H9 (cell line): ENCODE data around the gene MFGE8. TPM values are rescaled to one million over a fixed set of nuclear protein-coding genes. Genes with fewer than 3 reads are reported as not detected.

Experiments
- DNase-seq: peaks from one replicate; pipeline ENCODE4 v3.0.0-alpha.2; 2017
- H2AFZ ChIP-seq: one replicate; pipeline ENCODE4 v1.6.1; 2013; ENCODE audit warnings: mild to moderate bottlenecking, low read length, control low read depth, moderate library complexity
- H2AK5ac ChIP-seq: 2 replicates; pipeline ENCODE4 v1.6.1; 2013; ENCODE audit warnings: low read length, control low read depth, mixed read lengths; ENCODE audit not compliant: insufficient read length
- H2BK120ac ChIP-seq: one replicate; pipeline ENCODE4 v1.6.1; 2013; ENCODE audit warnings: low read depth, mild to moderate bottlenecking, low read length, control low read depth, inconsistent platforms; ENCODE audit not compliant: poor library complexity, severe bottlenecking
- H2BK12ac ChIP-seq: 2 replicates; pipeline ENCODE4 v1.6.1; 2013; ENCODE audit warnings: low read length, control low read depth, mixed read lengths, low read depth; ENCODE audit not compliant: insufficient read length
- H2BK15ac ChIP-seq: 2 replicates; pipeline ENCODE4 v1.6.1; 2013; ENCODE audit warnings: low read depth, low read length, control low read depth
- H2BK20ac ChIP-seq: one replicate; pipeline ENCODE4 v1.6.1; 2013; ENCODE audit warnings: low read depth, mild to moderate bottlenecking, low read length, control low read depth, inconsistent platforms; ENCODE audit not compliant: poor library complexity, severe bottlenecking
- H2BK5ac ChIP-seq: 2 replicates; pipeline ENCODE4 v1.6.1; 2013; ENCODE audit warnings: low read length, control low read depth, mixed read lengths; ENCODE audit not compliant: insufficient read length
- H3K14ac ChIP-seq: 2 replicates; pipeline ENCODE4 v1.6.1; 2013; ENCODE audit warnings: low read length, control low read depth; ENCODE audit not compliant: insufficient read depth
- H3K18ac ChIP-seq: 2 replicates; pipeline ENCODE4 v1.6.1; 2013; ENCODE audit warnings: low read depth, mild to moderate bottlenecking, mixed read lengths, low read length, control low read depth; ENCODE audit not compliant: insufficient read length
- H3K23ac ChIP-seq: 2 replicates; pipeline ENCODE4 v1.6.1; 2013; ENCODE audit warnings: low read length, control low read depth, mixed read lengths, low read depth; ENCODE audit not compliant: insufficient read length
- H3K23me2 ChIP-seq: 2 replicates; pipeline ENCODE4 v1.6.1; 2013; ENCODE audit warnings: low read depth, mild to moderate bottlenecking, mixed read lengths, low read length, control low read depth; ENCODE audit not compliant: insufficient read length, poor library complexity, severe bottlenecking
- H3K27ac ChIP-seq: 2 replicates; pipeline ENCODE4 v1.5.1; 2013; ENCODE audit warnings: low read length, control low read depth, mixed read lengths, low read depth; ENCODE audit not compliant: insufficient read length
- H3K27me3 ChIP-seq: 2 replicates; pipeline ENCODE4 v1.6.1; 2013; ENCODE audit warnings: low read length, control low read depth, inconsistent platforms; ENCODE audit not compliant: insufficient read depth
- H3K4ac ChIP-seq: 2 replicates; pipeline ENCODE4 v1.6.1; 2013; ENCODE audit warnings: low read depth, mild to moderate bottlenecking, control low read depth, inconsistent platforms, low read length, moderate library complexity
- H3K4me1 ChIP-seq: 2 replicates; pipeline ENCODE4 v1.6.1; 2013; ENCODE audit warnings: low read length, control low read depth, inconsistent platforms; ENCODE audit not compliant: insufficient read depth
- H3K4me2 ChIP-seq: 2 replicates; pipeline ENCODE4 v1.6.1; 2013; ENCODE audit warnings: low read length, control low read depth, mixed read lengths; ENCODE audit not compliant: insufficient read length, insufficient read depth
- H3K56ac ChIP-seq: 2 replicates; pipeline ENCODE4 v1.6.1; 2013; ENCODE audit warnings: low read depth, mild to moderate bottlenecking, mixed read lengths, low read length, control low read depth; ENCODE audit not compliant: insufficient read length
- H3K79me1 ChIP-seq: 2 replicates; pipeline ENCODE4 v1.6.1; 2013; ENCODE audit warnings: low read depth, mild to moderate bottlenecking, moderate library complexity, low read length, control low read depth, inconsistent platforms; ENCODE audit not compliant: insufficient read depth, poor library complexity, severe bottlenecking
- H3K79me2 ChIP-seq: 2 replicates; pipeline ENCODE4 v1.6.1; 2013; ENCODE audit warnings: low read length, control low read depth, inconsistent platforms; ENCODE audit not compliant: insufficient read depth
- H3K9ac ChIP-seq: 2 replicates; pipeline ENCODE4 v1.6.1; 2013; ENCODE audit warnings: low read length, control low read depth, mixed read lengths; ENCODE audit not compliant: insufficient read length; ENCODE audit errors: extremely low read depth
- H3K9me3 ChIP-seq: one replicate; pipeline ENCODE4 v1.6.1; 2013; ENCODE audit warnings: low read depth, low read length, inconsistent platforms; ENCODE audit not compliant: control insufficient read depth
- H3T11ph ChIP-seq: one replicate; pipeline ENCODE4 v1.6.1; 2013; ENCODE audit warnings: mild to moderate bottlenecking, low read length, control low read depth, inconsistent platforms
- H4K20me1 ChIP-seq: one replicate; pipeline ENCODE4 v1.6.1; 2013; ENCODE audit not compliant: control insufficient read depth, insufficient read length, insufficient read depth
- H4K5ac ChIP-seq: 2 replicates; pipeline ENCODE4 v1.6.1; 2013; ENCODE audit warnings: low read depth, mild to moderate bottlenecking, mixed read lengths, low read length, control low read depth; ENCODE audit not compliant: insufficient read length
- H4K8ac ChIP-seq: replicated peaks from 2 replicates; pipeline ENCODE4 v1.6.1; 2013; ENCODE audit warnings: low read length, control low read depth, mixed read lengths, low read depth; ENCODE audit not compliant: insufficient read length
- H4K91ac ChIP-seq: 2 replicates; pipeline ENCODE4 v1.6.1; 2013; ENCODE audit warnings: low read depth, mild to moderate bottlenecking, moderate library complexity, mixed read lengths, low read length, control low read depth; ENCODE audit not compliant: insufficient read length
- H3K27ac Mint-ChIP-seq, 3 experiments: 2 replicates in 2 of 3; 3 replicates in 1 of 3; pipeline ENCODE4 v1.8.0; 2020 to 2021; ENCODE audit warnings: mixed read lengths in 3 of 3, mild to moderate bottlenecking in 1 of 3, moderate library complexity in 1 of 3
- H3K27me3 Mint-ChIP-seq: 2 replicates; pipeline ENCODE4 v1.8.0; 2021; ENCODE audit warnings: low read depth, mild to moderate bottlenecking, moderate library complexity, mixed read lengths
- H3K36me3 Mint-ChIP-seq, 3 experiments: 2 replicates in 2 of 3; 3 replicates in 1 of 3; pipeline ENCODE4 v1.8.0; 2020 to 2021; ENCODE audit warnings: low read depth in 3 of 3, mixed read lengths in 3 of 3; ENCODE audit not compliant: insufficient read depth in 1 of 3
- H3K4me1 Mint-ChIP-seq, 2 experiments: 2 replicates each; pipeline ENCODE4 v1.8.0; 2020; ENCODE audit warnings: mixed read lengths in 2 of 2
- H3K4me3 Mint-ChIP-seq, 2 experiments: 2 replicates in 1 of 2; 3 replicates in 1 of 2; pipeline ENCODE4 v1.8.0; 2020 to 2021; ENCODE audit warnings: mild to moderate bottlenecking in 2 of 2, mixed read lengths in 2 of 2, moderate library complexity in 1 of 2
- H3K9me3 Mint-ChIP-seq, 2 experiments: 2 replicates in 1 of 2; 3 replicates in 1 of 2; pipeline ENCODE4 v1.8.0; 2020; ENCODE audit warnings: mild to moderate bottlenecking in 2 of 2, mixed read lengths in 2 of 2, moderate library complexity in 1 of 2
- WGBS: extraction: QIAGEN DNeasy Blood & Tissue Kit; methylation state at CpG from one replicate; pipeline ENCODE4 v1.1.7; 2013; ENCODE audit warnings: missing lambda C conversion rate, low lambda C conversion rate, mixed read lengths; ENCODE audit not compliant: insufficient read length; ENCODE audit errors: extremely low coverage; 5-methylcytosine and 5-hydroxymethylcytosine counted together
- total RNA-seq: library from RNA; stranded (reverse); gene quantifications from 2 replicates; pipeline ENCODE4 v1.2.1, GENCODE V29; 2021
- TF ChIP-seq, protein P1 (sequence below): fragments of 200-600 bp; sonication (generic); conservative IDR thresholded peaks from 3 replicates; pipeline ENCODE4 v1.8.0; 2021; ENCODE audit warnings: antibody characterized with exemption, mild to moderate bottlenecking

MFGE8 gene
- total RNA-seq, 1 experiment from 2014 or later = 653 TPM

DNA sequence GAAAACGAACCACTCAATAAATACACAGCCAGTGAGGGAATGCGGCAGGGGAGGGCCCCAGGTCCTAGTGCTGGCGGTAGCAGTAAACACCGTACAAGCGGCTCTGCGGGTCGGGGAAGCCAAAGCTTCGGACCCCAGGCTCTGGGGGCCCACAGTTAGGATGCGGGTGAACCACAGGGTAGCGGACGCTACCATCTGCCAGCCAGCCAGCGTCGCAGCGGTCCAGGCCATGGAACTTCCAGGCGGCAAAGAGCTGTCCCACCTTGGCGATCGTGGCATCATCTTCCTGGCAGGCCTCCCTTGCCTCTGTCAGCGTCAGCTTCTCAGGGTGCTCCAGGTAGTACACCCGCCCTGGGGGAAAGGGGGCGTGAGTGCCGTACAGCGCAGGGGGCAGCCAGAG lies 35.3 kb downstream of the MFGE8 start:
- Histone ChIP-seq H3K18ac (no peak overlapping the region), H2BK120ac (no peak overlapping the region), H3K9ac (no peak overlapping the region), H3T11ph (no peak overlapping the region), H4K20me1 (peaks cover 2% of the 10 kb centered on the region), H2BK5ac (no peak overlapping the region), H4K5ac (no peak overlapping the region), H3K14ac (no peak overlapping the region), H2AK5ac (no peak overlapping the region), H2BK12ac (no peak overlapping the region), H3K79me1 (no peaks in the 10 kb centered on the region), H3K27me3 (no peaks in the 10 kb centered on the region), H3K56ac (no peak overlapping the region), H4K91ac (no peak overlapping the region), H2BK15ac (no peak overlapping the region), H2BK20ac (no peak overlapping the region), H4K8ac (no peak overlapping the region), H3K9me3 (no peaks in the 10 kb centered on the region), H3K79me2 (no peaks in the 10 kb centered on the region), H3K4me2 (no peak overlapping the region), H3K23ac (no peak overlapping the region), H3K27ac (no peak overlapping the region), H3K4me1 (no peaks in the 10 kb centered on the region; the same call in 1 of the 2 replicates), H3K23me2 (no peaks in the 10 kb centered on the region), H2AFZ (no peak overlapping the region), H3K4ac (no peak overlapping the region)
- DNase-seq = no peak
- no CpG with 5 or more reads among the region's 22 CpGs for WGBS
- TF ChIP-seq, protein P1, sequence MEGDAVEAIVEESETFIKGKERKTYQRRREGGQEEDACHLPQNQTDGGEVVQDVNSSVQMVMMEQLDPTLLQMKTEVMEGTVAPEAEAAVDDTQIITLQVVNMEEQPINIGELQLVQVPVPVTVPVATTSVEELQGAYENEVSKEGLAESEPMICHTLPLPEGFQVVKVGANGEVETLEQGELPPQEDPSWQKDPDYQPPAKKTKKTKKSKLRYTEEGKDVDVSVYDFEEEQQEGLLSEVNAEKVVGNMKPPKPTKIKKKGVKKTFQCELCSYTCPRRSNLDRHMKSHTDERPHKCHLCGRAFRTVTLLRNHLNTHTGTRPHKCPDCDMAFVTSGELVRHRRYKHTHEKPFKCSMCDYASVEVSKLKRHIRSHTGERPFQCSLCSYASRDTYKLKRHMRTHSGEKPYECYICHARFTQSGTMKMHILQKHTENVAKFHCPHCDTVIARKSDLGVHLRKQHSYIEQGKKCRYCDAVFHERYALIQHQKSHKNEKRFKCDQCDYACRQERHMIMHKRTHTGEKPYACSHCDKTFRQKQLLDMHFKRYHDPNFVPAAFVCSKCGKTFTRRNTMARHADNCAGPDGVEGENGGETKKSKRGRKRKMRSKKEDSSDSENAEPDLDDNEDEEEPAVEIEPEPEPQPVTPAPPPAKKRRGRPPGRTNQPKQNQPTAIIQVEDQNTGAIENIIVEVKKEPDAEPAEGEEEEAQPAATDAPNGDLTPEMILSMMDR = no peak
- Mint-ChIP-seq H3K4me3 (no peak overlapping the region), H3K4me1 (peaks cover 9 to 14% of the 10 kb centered on the region in 2 experiments; a peak in 3 of 4 replicates), H3K36me3 (peaks cover 25 to 64% (median 38%) of the 10 kb centered on the region in 3 experiments; a peak in 6 of 7 replicates), H3K9me3 (no peaks in the 10 kb centered on the region), H3K27me3 (peaks cover 2% of the 10 kb centered on the region), H3K27ac (no peak overlapping the region)
